Kidney (tissue), 14 donors: ENCODE measurements around the gene TSC22D1. TPM values are rescaled to one million over a fixed set of nuclear protein-coding genes. Genes with fewer than 3 reads are reported as not detected.

ENCODE experiments used
- DNase-seq, 5 donors: peaks; one replicate each; pipeline ENCODE4 v3.0.0-alpha.2; 2013 to 2020
- FAIRE-seq: peaks from 2 replicates; lab custom pipeline; 2012; peaks lifted over from hg19 to GRCh38; lab: Jason Lieb, UNC
- H3K27ac ChIP-seq, 2 donors: one replicate each; pipeline ENCODE4 v1.7.0; 2013; ENCODE audit warnings: low read depth in 2 of 2, low read length in 2 of 2, inconsistent platforms in 1 of 2
- H3K27me3 ChIP-seq: one replicate; pipeline ENCODE4 v1.7.1; 2013; ENCODE audit warnings: low read length, inconsistent platforms; ENCODE audit not compliant: control insufficient read depth, insufficient read depth
- H3K36me3 ChIP-seq, 3 donors: one replicate each; pipeline versions ENCODE4 v1.7.0 to v1.7.1; 2013; ENCODE audit warnings: low read length in 3 of 3, control low read depth in 1 of 3, inconsistent platforms in 1 of 3; ENCODE audit not compliant: insufficient read depth in 3 of 3, control insufficient read depth in 2 of 3
- H3K4me1 ChIP-seq, 3 donors: one replicate each; pipeline versions ENCODE4 v1.7.0 to v1.7.1; 2013; ENCODE audit warnings: low read length in 3 of 3, inconsistent platforms in 1 of 3, low read depth in 1 of 3; ENCODE audit not compliant: control insufficient read depth in 2 of 3, insufficient read depth in 2 of 3
- H3K4me3 ChIP-seq, 3 donors: one replicate each; pipeline versions ENCODE4 v1.7.0 to v1.8.1; 2013; ENCODE audit warnings: low read length in 3 of 3, control low read depth in 1 of 3, inconsistent platforms in 1 of 3
- H3K9ac ChIP-seq, 3 donors: one replicate each; pipeline versions ENCODE4 v1.7.0 to v1.7.1; 2013; ENCODE audit warnings: low read length in 3 of 3, control low read depth in 1 of 3, inconsistent platforms in 1 of 3
- H3K9me3 ChIP-seq, 3 donors: one replicate each; pipeline versions ENCODE4 v1.7.0 to v1.7.1; 2013; ENCODE audit warnings: low read length in 3 of 3, control low read depth in 1 of 3, inconsistent platforms in 1 of 3; ENCODE audit not compliant: control insufficient read depth in 2 of 3, insufficient read depth in 1 of 3
- CTCF ChIP-seq: IDR thresholded peaks from 3 replicates; pipeline ENCODE4 v1.5.1; 2012; ENCODE audit warnings: mild to moderate bottlenecking, moderate library complexity, borderline replicate concordance; ENCODE audit not compliant: insufficient read depth; ENCODE audit errors: extremely low read depth
- intact Hi-C: fragments of 100-400 bp; cut with DNase I; formaldehyde crosslinking; loops from one replicate; pipeline ENCODE4 v1.11.1; 2022
- polyA plus RNA-seq: library from polyadenylated mRNA; stranded (reverse); fragments of 350-450 nt; fragmentation: Illumina TruSeq; extraction: RNeasy Lipid Tissue Mini Kit (QIAGEN cat#74804); gene quantifications from one replicate; pipeline ENCODE4 v1.2.3, GENCODE V29; 2014; ENCODE audit warnings: low read depth, low replicate concordance; ENCODE audit not compliant: insufficient read depth
- total RNA-seq: library from RNA; stranded (reverse); fragmentation: NEBNext Ultra II Directional; extraction: Animal tissue kit (Norgen Biotek cat#: 25700); gene quantifications from one replicate; pipeline ENCODE4 v1.2.1, GENCODE V29; 2021
- donor health status: control.
- donor health status: control.
- donor health status: control.
- donor health status: control.
- donor health status: control.
- donor health status: DM: yes; HTN: yes; CAD: no.
- donor health status: Normal renal cell carcinoma (clear cell type).

Gene TSC22D1
- total and polyA plus RNA-seq, 2 donors from 2014 or later, result 163 to 349 TPM

GRCh38 chr13:44540761-44541434 is 35.2 kb downstream of the TSC22D1 start:
- no peak for TF ChIP-seq CTCF
- H3K4me3 ChIP-seq, result no peak overlapping the region
- no peaks in the 10 kb centered on the region for H3K36me3 ChIP-seq
- H3K27ac ChIP-seq, result peak overlapping the region in 1 of 2 donors; percentile 34
- H3K9me3 ChIP-seq, result no peaks in the 10 kb centered on the region
- H3K4me1 ChIP-seq, result peaks cover 0 to 10% (median 0%) of the 10 kb centered on the region in 3 donors
- FAIRE-seq, result no peak
- no peak for DNase-seq
- H3K9ac ChIP-seq, result no peak overlapping the region
- intact Hi-C loops, result no loop called here
- no peaks in the 10 kb centered on the region for H3K27me3 ChIP-seq

- FAIRE-seq (no peak), DNase-seq (no peak)
- no peak overlapping the region for H3K9ac ChIP-seq
- peaks cover 0 to 6% (median 0%) of the 10 kb centered on the region in 3 donors for H3K4me1 ChIP-seq
- H3K27me3 ChIP-seq, result no peaks in the 10 kb centered on the region
- no peaks in the 10 kb centered on the region for H3K9me3 ChIP-seq
- no peaks in the 10 kb centered on the region for H3K36me3 ChIP-seq
- TF ChIP-seq CTCF, result no peak
- H3K4me3 ChIP-seq, result no peak overlapping the region
- intact Hi-C loops, result no loop called here
- no peak overlapping the region for H3K27ac ChIP-seq
Measured at GRCh38 chr13:44537248-44537647, 38.9 kb downstream of the TSC22D1 start.

- intact Hi-C loops, result no loop called here
- no peak for TF ChIP-seq CTCF
- no peak overlapping the region for H3K9ac ChIP-seq
- H3K4me1 ChIP-seq, result peaks cover 0 to 14% (median 2%) of the 10 kb centered on the region in 3 donors
- no peaks in the 10 kb centered on the region for H3K27me3 ChIP-seq
- peak overlapping the region; percentile 33 to 35 for H3K27ac ChIP-seq
- H3K4me3 ChIP-seq, result peak overlapping the region in 2 of 3 donors; percentile 11 to 17
- no peaks in the 10 kb centered on the region for H3K36me3 ChIP-seq
- DNase-seq (peak in 2 of 5 donors; percentile 34 to 36), FAIRE-seq (no peak)
- no peaks in the 10 kb centered on the region for H3K9me3 ChIP-seq
Measured at GRCh38 chr13:44523146-44524015, 52.7 kb downstream of the TSC22D1 start.
